Nephron (organoid): Measurements from ENCODE around the gene PHRF1.
A peak's percentile ranks its signal among the peaks of the same experiment; 100 is the strongest.

Experiments
- H3K27ac Mint-ChIP-seq, 3 experiments: 2 replicates each; pipeline ENCODE4 v1.8.0; 2020; ENCODE audit warnings: mixed read lengths in 3 of 3, mild to moderate bottlenecking in 2 of 3, moderate library complexity in 1 of 3
- H3K27me3 Mint-ChIP-seq: 2 replicates; pipeline ENCODE4 v1.8.0; 2021; ENCODE audit warnings: low read depth, mild to moderate bottlenecking, moderate library complexity, mixed read lengths
- H3K36me3 Mint-ChIP-seq: 2 replicates; pipeline ENCODE4 v1.8.0; 2020; ENCODE audit warnings: low read depth, mixed read lengths
- H3K4me1 Mint-ChIP-seq: 2 replicates; pipeline ENCODE4 v1.8.0; 2020; ENCODE audit warnings: mixed read lengths
- H3K4me3 Mint-ChIP-seq, 3 experiments: 2 replicates each; pipeline ENCODE4 v1.8.0; 2020; ENCODE audit warnings: mild to moderate bottlenecking in 3 of 3, mixed read lengths in 3 of 3, moderate library complexity in 2 of 3
- H3K9me3 Mint-ChIP-seq: 2 replicates; pipeline ENCODE4 v1.8.0; 2020; ENCODE audit warnings: mixed read lengths
- CTCF ChIP-seq, 3 experiments: fragments of 200-600 bp; sonication (generic); IDR thresholded peaks; one replicate each; pipeline ENCODE4 v1.5.0; 2021; ENCODE audit warnings: antibody characterized with exemption in 3 of 3; ENCODE audit not compliant: unreplicated experiment in 3 of 3

PHRF1 gene

GRCh38 chr11:531919-532526 lies 44.2 kb upstream of the PHRF1 start:
- no peaks in the 10 kb centered on the region for H3K36me3 Mint-ChIP-seq
- peaks cover 4% of the 10 kb centered on the region for H3K4me1 Mint-ChIP-seq
- peaks cover 5% of the 10 kb centered on the region for H3K27me3 Mint-ChIP-seq
- no peaks in the 10 kb centered on the region for H3K9me3 Mint-ChIP-seq
- H3K27ac Mint-ChIP-seq = no peak overlapping the region
- no peak for TF ChIP-seq CTCF (IDR thresholded peaks at IDR 0.05; ENCODE audit: unreplicated experiment in 3 of 3)
- peak overlapping the region; percentile 48 to 74 (median 64) for H3K4me3 Mint-ChIP-seq

DNA sequence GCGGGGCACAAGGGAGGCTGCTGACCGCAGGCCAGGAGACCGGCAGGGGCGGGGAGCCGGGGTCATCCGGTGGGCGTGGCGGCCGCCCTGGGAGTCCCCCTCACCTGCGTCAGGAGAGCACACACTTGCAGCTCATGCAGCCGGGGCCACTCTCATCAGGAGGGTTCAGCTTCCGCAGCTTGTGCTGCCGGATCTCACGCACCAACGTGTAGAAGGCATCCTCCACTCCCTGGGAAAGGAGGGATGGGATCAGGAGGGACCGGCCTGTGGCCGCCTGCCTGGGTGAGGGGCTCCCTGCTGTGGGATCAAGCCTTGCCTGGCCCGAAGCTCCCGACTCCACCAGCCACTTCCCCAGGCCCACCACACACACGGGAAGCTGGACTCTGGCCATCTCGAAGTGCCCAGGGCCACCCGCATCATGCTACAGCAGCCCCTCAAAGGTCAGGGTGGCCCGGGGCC lies 43.7 kb upstream of the PHRF1 start:
- Mint-ChIP-seq H3K27ac (no peak overlapping the region), H3K36me3 (no peaks in the 10 kb centered on the region), H3K4me3 (peak overlapping the region in 1 of 3 experiments; percentile 74), H3K4me1 (peaks cover 4% of the 10 kb centered on the region), H3K27me3 (peaks cover 5% of the 10 kb centered on the region), H3K9me3 (no peaks in the 10 kb centered on the region)
- no peak for TF ChIP-seq CTCF (IDR thresholded peaks at IDR 0.05; ENCODE audit: unreplicated experiment in 3 of 3)

- peaks cover 9% of the 10 kb centered on the region for H3K27me3 Mint-ChIP-seq
- peak overlapping the region in 2 of 3 experiments; percentile 47 to 61 for H3K4me3 Mint-ChIP-seq
- H3K9me3 Mint-ChIP-seq = no peaks in the 10 kb centered on the region
- H3K4me1 Mint-ChIP-seq = peaks cover 4% of the 10 kb centered on the region
- no peaks in the 10 kb centered on the region for H3K36me3 Mint-ChIP-seq
- no peak overlapping the region for H3K27ac Mint-ChIP-seq
- no peak for TF ChIP-seq CTCF (IDR thresholded peaks at IDR 0.05; ENCODE audit: unreplicated experiment in 3 of 3)
These were observed 43.2 kb upstream of the PHRF1 start for GRCh38 chr11:532986-533585.

DNA sequence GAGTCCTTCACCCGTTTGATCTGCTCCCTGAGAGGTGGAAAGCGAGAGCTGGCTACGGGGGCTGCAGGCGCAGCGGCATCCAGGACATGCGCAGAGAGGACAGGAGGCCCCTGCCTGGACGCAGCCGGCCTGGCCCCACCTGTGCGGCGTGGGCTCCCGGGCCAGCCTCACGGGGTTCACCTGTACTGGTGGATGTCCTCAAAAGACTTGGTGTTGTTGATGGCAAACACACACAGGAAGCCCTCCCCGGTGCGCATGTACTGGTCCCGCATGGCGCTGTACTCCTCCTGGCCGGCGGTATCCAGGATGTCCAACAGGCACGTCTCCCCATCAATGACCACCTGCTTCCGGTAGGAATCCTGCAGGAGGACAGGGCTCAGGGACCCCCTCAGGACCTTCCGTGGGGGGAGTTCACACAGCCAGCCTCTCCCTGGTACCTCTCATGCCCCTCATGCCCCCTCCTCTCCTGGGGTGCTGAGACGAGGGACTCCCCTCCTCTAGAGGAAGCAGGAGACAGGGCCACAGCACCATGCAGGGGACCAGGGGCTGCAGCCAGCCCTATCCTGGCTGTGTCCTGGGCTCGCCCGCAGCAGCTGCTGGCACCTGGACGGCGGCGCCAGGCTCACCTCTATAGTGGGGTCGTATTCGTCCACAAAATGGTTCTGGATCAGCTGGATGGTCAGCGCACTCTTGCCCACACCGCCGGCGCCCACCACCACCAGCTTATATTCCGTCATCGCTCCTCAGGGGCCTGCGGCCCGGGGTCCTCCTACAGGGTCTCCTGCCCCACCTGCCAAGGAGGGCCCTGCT lies 42.5 kb upstream of the PHRF1 start:
- Mint-ChIP-seq H3K9me3 (no peaks in the 10 kb centered on the region), H3K4me3 (peak overlapping the region; percentile 47 to 74 (median 71)), H3K4me1 (peaks cover 4% of the 10 kb centered on the region), H3K36me3 (no peaks in the 10 kb centered on the region), H3K27me3 (peaks cover 16% of the 10 kb centered on the region), H3K27ac (no peak overlapping the region)
- TF ChIP-seq CTCF (IDR thresholded peaks at IDR 0.05; ENCODE audit: unreplicated experiment in 3 of 3) = no peak

GRCh38 chr11:534396-535209 lies 41.7 kb upstream of the PHRF1 start:
- H3K9me3 Mint-ChIP-seq = no peaks in the 10 kb centered on the region
- H3K27ac Mint-ChIP-seq = no peak overlapping the region
- H3K36me3 Mint-ChIP-seq = no peaks in the 10 kb centered on the region
- TF ChIP-seq CTCF (IDR thresholded peaks at IDR 0.05; ENCODE audit: unreplicated experiment in 3 of 3) = no peak
- H3K4me1 Mint-ChIP-seq = peaks cover 4% of the 10 kb centered on the region
- peaks cover 21% of the 10 kb centered on the region for H3K27me3 Mint-ChIP-seq
- H3K4me3 Mint-ChIP-seq = peak overlapping the region; percentile 74 to 79 (median 75)
